Adipose tissue (tissue), 3 donors: ENCODE measurements around the gene CAGE1. TPM values are rescaled to one million over a fixed set of nuclear protein-coding genes. Genes with fewer than 3 reads are reported as not detected.

Experiments used
- H3K27ac ChIP-seq: one replicate; pipeline ENCODE4 v1.5.1; 2013; ENCODE audit warnings: low read depth, low read length
- WGBS, 3 donors: extraction: QIAGEN DNeasy Blood & Tissue Kit; methylation state at CpG; one replicate each; pipeline ENCODE4 v1.1.7; 2013; 5-methylcytosine and 5-hydroxymethylcytosine counted together
- polyA plus RNA-seq, 3 donors: library from polyadenylated mRNA; stranded (reverse); fragments of 200-250 nt; gene quantifications; one replicate each; pipeline ENCODE4 v1.2.3, GENCODE V29; 2013
- donor health status: healthy with polysubstance abuse.
- donor health status: Bipolar disorder and iron deficiency.
- donor health status: healthy.

CAGE1 gene
- polyA plus RNA-seq, 3 donors, result not detected

GRCh38 chr6:7290079-7290478, 99.5 kb downstream of the CAGE1 start:
- 80 to 89% (median 85%) methylated on average over 1 of the region's 1 CpG for WGBS, 3 donors

GRCh38 chr6:7285416-7285815, 104.1 kb downstream of the CAGE1 start:
- H3K27ac ChIP-seq, result no peak overlapping the region
- WGBS, 3 donors, result 91 to 96% (median 94%) methylated on average over 6 of the region's 6 CpGs

More at GRCh38 chr6:7290079-7290478, 99.5 kb downstream of the CAGE1 start:
- H3K27ac ChIP-seq, result no peak overlapping the region

- 81 to 90% (median 88%) methylated on average over 2 of the region's 2 CpGs for WGBS, 3 donors
- H3K27ac ChIP-seq, result no peak overlapping the region
These were observed 105.9 kb downstream of the CAGE1 start for GRCh38 chr6:7283676-7284075.

DNA sequence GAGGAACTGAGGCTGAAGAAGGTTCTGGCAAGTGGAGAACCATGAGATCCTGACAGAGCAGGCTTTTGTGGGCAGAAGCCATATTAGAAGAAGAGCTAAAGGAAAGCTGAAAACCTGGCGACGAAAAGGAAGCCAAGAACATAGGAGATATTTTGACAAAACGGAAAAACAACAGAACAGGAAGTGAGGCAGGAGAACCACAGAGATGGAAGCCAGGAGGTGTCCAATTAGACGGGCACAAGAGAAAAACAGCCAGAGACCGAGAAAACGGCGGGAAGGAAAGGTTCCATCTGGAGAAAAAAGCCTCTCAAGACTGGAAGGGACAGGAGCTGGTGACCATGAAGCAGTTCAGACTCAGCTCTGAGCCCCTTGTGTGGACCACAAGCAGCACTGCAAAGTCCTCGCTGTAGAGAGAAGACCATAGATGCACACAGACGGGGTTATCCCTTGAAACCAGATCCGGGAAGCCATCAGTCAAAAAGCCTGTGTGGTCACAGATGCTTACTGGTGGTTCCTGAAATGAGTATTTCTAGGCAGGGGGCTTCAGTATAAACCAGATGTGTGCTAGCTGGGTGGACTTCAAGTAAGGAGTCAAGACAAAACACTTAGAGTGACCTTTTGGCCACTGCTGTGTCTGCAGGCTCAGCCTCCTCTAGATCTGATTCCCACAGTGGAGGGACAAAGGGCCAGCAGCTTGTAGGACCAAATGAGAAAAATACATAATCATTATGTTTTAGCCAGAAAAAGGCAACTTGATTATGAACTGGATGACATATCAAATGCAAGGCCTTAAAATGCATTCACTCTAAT, 107.2 kb downstream of the CAGE1 start:
- H3K27ac ChIP-seq, result no peak overlapping the region
- WGBS, 3 donors, result 48 to 72% (median 53%) methylated on average over 10 of the region's 10 CpGs

Other genes with a start within 250 kb of the CAGE1 start
- gene SSR1, start 76.5 kb downstream of the CAGE1 start, polyA plus RNA-seq, result 10 to 100 TPM; 23.4 to 47.6 (median 33.2) TPM
- 10 to 100 TPM in 2 of 3 donors, 1 to 10 TPM in 1; 7.2 to 19.9 (median 17.3) TPM for gene RIOK1, start 66 bp upstream of the CAGE1 start, polyA plus RNA-seq
- gene DSP, start 151.9 kb upstream of the CAGE1 start, polyA plus RNA-seq, result 10 to 100 TPM in 1 of 3 donors, 1 to 10 TPM in 2; 2.0 to 51.7 (median 3.3) TPM
- 1 to 10 TPM; 4.0 to 6.5 (median 6.5) TPM for gene SNRNP48, start 200.5 kb upstream of the CAGE1 start, polyA plus RNA-seq